Stomach (tissue), 4 donors: Measurements from ENCODE around the gene RUNDC1.

Experiments used
- POLR2A ChIP-seq, 4 donors: fragments of 450-650 bp; IDR thresholded peaks; one replicate each; pipeline ENCODE4 v1.6.1; 2016; ENCODE audit warnings: antibody characterized with exemption in 4 of 4, control low read depth in 2 of 4, mild to moderate bottlenecking in 1 of 4, moderate library complexity in 1 of 4
- TF ChIP-seq, protein P1 (sequence below), 7 experiments: fragments of 450-650 bp in 4 of 7; fragments of 200-600 bp in 3 of 7; sonication (generic) in 3 of 7; IDR thresholded peaks; one replicate each; pipeline ENCODE4 v1.5.1; 2016 to 2019; ENCODE audit warnings: antibody characterized with exemption in 7 of 7, control low read depth in 2 of 7, mild to moderate bottlenecking in 1 of 7

DNA sequence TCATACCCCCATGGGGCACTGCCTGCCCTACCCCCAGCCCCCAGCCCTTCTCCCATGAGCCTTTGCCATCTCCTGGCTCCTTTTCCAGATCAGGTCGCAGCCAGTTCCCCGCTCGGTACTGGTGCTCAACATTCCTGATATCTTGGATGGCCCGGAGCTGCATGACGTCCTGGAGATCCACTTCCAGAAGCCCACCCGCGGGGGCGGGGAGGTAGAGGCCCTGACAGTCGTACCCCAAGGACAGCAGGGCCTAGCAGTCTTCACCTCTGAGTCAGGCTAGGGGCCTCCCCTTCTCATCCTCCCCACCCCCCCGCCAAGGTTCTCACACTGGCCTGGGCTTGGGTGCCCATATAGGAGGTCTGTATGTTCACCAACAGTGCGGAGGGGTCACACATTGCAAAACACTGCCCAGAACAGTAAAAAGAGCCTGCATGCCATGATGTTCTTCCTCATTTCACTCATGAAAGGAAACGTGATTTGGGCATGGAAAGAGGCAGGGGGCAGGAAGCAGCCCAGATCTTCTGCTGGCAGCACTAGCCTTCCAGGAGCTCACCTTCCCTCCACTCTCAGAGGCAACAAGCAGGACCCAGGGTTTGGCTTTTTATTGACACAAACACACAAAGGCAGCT lies 33.8 kb downstream of the RUNDC1 start:
- TF ChIP-seq POLR2A (IDR thresholded peaks at IDR 0.05), result no peak
- TF ChIP-seq, protein P1, sequence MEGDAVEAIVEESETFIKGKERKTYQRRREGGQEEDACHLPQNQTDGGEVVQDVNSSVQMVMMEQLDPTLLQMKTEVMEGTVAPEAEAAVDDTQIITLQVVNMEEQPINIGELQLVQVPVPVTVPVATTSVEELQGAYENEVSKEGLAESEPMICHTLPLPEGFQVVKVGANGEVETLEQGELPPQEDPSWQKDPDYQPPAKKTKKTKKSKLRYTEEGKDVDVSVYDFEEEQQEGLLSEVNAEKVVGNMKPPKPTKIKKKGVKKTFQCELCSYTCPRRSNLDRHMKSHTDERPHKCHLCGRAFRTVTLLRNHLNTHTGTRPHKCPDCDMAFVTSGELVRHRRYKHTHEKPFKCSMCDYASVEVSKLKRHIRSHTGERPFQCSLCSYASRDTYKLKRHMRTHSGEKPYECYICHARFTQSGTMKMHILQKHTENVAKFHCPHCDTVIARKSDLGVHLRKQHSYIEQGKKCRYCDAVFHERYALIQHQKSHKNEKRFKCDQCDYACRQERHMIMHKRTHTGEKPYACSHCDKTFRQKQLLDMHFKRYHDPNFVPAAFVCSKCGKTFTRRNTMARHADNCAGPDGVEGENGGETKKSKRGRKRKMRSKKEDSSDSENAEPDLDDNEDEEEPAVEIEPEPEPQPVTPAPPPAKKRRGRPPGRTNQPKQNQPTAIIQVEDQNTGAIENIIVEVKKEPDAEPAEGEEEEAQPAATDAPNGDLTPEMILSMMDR (IDR thresholded peaks at IDR 0.05), result no peak
